Ovary (tissue), 9 donors: ENCODE measurements around the gene RBPJ. TPM values are rescaled to one million over a fixed set of nuclear protein-coding genes. Genes with fewer than 3 reads are reported as not detected.

ENCODE experiments used
- DNase-seq, 5 donors: peaks; one replicate each; pipeline ENCODE4 v3.0.0-alpha.2; 2019 to 2020
- H3K27ac ChIP-seq, 2 donors: fragments of 200-600 bp; one replicate each; pipeline versions ENCODE4 v1.5.1 to v1.8.0; 2019 to 2022
- H3K27me3 ChIP-seq: fragments of 200-600 bp; one replicate; pipeline ENCODE4 v1.8.0; 2022
- H3K36me3 ChIP-seq: fragments of 200-600 bp; sonication (generic); one replicate; pipeline ENCODE4 v1.5.1; 2019
- H3K4me1 ChIP-seq: one replicate; pipeline ENCODE4 v1.8.1; 2013; ENCODE audit warnings: mild to moderate bottlenecking, moderate library complexity; ENCODE audit not compliant: insufficient read depth
- H3K4me3 ChIP-seq: fragments of 200-600 bp; sonication (generic); one replicate; pipeline ENCODE4 v1.5.1; 2017
- H3K9me3 ChIP-seq, 2 donors: fragments of 200-600 bp in 1 of 2; sonication (generic) in 1 of 2; one replicate each; pipeline versions ENCODE4 v1.5.1 to v1.8.1; 2013 to 2019; ENCODE audit warnings: mild to moderate bottlenecking in 1 of 2, moderate library complexity in 1 of 2
- EP300 ChIP-seq: sonication (generic); formaldehyde crosslinking; IDR thresholded peaks from one replicate; pipeline ENCODE4 v1.6.1; 2017; ENCODE audit warnings: antibody characterized with exemption
- POLR2A ChIP-seq: fragments of 450-650 bp; IDR thresholded peaks from one replicate; pipeline ENCODE4 v1.6.1; 2017; ENCODE audit warnings: antibody characterized with exemption, mild to moderate bottlenecking, moderate library complexity
- WGBS, 3 donors: extraction: QIAGEN DNeasy Blood & Tissue Kit in 1 of 3; methylation state at CpG; one replicate each; pipeline versions ENCODE4 v1.1.5 to v1.1.7; 2013 to 2017; 5-methylcytosine and 5-hydroxymethylcytosine counted together
- intact Hi-C, 4 donors: fragments of 100-400 bp; cut with DNase I; formaldehyde crosslinking; loops; one replicate each; pipeline versions ENCODE4 v1.11.0 to v1.15.1; 2022 to 2023
- polyA plus RNA-seq, 2 donors: library from polyadenylated mRNA; stranded (reverse); fragments of 200-250 nt in 1 of 2; fragments of 350-450 nt in 1 of 2; fragmentation: Illumina TruSeq in 1 of 2; extraction: RNeasy Lipid Tissue Mini Kit (QIAGEN cat#74804) in 1 of 2; gene quantifications; one replicate each; pipeline ENCODE4 v1.2.3, GENCODE V29; 2013 to 2014
- total RNA-seq, 7 donors: library from RNA; depleted of rRNA in 2 of 7; stranded (reverse); fragments of >200 nt in 2 of 7; fragmentation: NEBNext Ultra II Directional in 3 of 7; extraction: Animal tissue kit (Norgen Biotek cat#: 25700) in 3 of 7; gene quantifications; one replicate each; pipeline versions ENCODE4 v1.1.0 to v1.2.4, GENCODE V29; 2016 to 2023
- TF ChIP-seq, protein P1 (sequence below), 3 donors: fragments of 450-650 bp in 2 of 3; fragments of 200-600 bp in 1 of 3; IDR thresholded peaks; one replicate each; pipeline versions ENCODE4 v1.5.1 to v1.8.0; 2016 to 2022; ENCODE audit warnings: antibody characterized with exemption in 3 of 3, mild to moderate bottlenecking in 1 of 3
- donor health status: DM: no; HTN: no; CAD: no; lungs with moderate emphysema.
- donor health status: DM: no; HTN: no; CAD: no.
- donor health status: Bipolar disorder and iron deficiency.
- donor health status: DM: yes; HTN: yes; CAD: no.
- donor health status: DM: no; HTN: no; CAD: no.
- donor health status: DM: yes; HTN: yes; CAD: no.

RBPJ gene
- total and polyA plus RNA-seq, 9 donors: 36.0 to 75.1 (median 62.7) TPM

DNA sequence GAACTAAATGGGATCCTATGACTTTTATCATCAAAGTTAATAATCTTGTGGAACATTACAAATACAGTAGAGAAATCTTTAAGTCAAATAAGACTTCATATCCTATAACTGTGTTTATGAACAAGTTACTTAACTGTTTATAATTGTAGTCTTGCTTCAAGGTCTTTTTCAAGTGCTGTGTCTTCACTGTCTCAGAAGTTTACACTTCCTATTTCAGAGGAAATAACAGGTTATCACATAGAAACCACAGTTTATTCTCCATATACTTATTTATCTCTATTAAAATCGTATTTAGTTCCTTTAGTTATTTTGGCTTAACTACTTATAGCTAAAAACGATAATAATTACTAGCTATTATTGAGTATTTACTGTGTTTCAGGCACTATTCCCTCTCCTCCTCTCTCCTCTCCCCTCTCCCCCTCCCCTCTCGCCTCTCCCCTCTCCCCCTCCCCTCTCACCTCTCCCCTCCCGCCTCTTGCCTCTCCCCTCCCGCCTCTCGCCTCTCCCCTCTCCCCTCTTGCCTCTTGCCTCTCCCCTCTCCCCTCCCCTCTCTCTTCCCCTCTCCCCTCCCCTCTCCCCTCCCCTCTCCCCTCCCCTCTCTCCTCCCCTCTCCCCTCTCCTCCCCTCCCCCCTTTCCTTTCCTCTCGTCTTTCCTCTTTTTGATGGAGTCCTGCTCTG is 63.7 kb downstream of the RBPJ start:
- Histone ChIP-seq H3K27ac (no peak overlapping the region), H3K4me1 (no peaks in the 10 kb centered on the region), H3K4me3 (no peak overlapping the region), H3K27me3 (no peaks in the 10 kb centered on the region), H3K36me3 (no peaks in the 10 kb centered on the region), H3K9me3 (no peaks in the 10 kb centered on the region)
- no peak for DNase-seq
- intact Hi-C loops: no loop called here
- 16 to 62% (median 33%) methylated on average over 5 to 7 of the region's 7 CpGs for WGBS, 3 donors
- TF ChIP-seq, protein P1, sequence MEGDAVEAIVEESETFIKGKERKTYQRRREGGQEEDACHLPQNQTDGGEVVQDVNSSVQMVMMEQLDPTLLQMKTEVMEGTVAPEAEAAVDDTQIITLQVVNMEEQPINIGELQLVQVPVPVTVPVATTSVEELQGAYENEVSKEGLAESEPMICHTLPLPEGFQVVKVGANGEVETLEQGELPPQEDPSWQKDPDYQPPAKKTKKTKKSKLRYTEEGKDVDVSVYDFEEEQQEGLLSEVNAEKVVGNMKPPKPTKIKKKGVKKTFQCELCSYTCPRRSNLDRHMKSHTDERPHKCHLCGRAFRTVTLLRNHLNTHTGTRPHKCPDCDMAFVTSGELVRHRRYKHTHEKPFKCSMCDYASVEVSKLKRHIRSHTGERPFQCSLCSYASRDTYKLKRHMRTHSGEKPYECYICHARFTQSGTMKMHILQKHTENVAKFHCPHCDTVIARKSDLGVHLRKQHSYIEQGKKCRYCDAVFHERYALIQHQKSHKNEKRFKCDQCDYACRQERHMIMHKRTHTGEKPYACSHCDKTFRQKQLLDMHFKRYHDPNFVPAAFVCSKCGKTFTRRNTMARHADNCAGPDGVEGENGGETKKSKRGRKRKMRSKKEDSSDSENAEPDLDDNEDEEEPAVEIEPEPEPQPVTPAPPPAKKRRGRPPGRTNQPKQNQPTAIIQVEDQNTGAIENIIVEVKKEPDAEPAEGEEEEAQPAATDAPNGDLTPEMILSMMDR (IDR thresholded peaks at IDR 0.05): no peak
- TF ChIP-seq EP300 (no peak), POLR2A (no peak)

- H3K36me3 ChIP-seq: no peaks in the 10 kb centered on the region
- intact Hi-C loops: no loop called here
- DNase-seq: no peak
Measured at GRCh38 chr4:26385690-26386089, 64.9 kb downstream of the RBPJ start.

DNA sequence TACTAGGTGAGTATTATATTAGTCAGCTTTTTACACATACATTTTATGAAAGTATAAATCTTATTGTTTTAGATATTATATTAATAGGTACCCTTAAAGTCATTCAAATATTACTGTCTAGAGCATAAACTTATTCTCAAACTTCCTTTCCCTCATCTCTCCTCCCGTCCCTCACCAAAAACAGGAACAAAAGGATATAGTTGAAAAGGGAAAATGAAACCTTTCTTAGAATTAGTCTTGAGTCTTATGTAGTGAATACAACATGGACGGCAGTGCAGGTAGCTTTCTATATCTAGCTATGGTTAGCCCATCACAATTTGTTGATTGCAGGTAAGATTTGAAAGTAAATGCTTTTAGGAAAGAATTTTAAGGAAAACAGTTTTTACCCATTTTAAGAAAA is 65.6 kb downstream of the RBPJ start:
- DNase-seq: no peak
- intact Hi-C loops: no loop called here
- Histone ChIP-seq H3K27ac (no peak overlapping the region), H3K4me1 (no peaks in the 10 kb centered on the region), H3K9me3 (no peaks in the 10 kb centered on the region), H3K4me3 (no peak overlapping the region), H3K27me3 (no peaks in the 10 kb centered on the region), H3K36me3 (no peaks in the 10 kb centered on the region)
- TF ChIP-seq EP300 (no peak), POLR2A (no peak)
- TF ChIP-seq, protein P1 (IDR thresholded peaks at IDR 0.05): no peak
- 93% methylated on average over 2 of the region's 2 CpGs for WGBS, 3 donors

More at GRCh38 chr4:26385690-26386089, 64.9 kb downstream of the RBPJ start:
- 85 to 87% (median 87%) methylated on average over 3 of the region's 3 CpGs for WGBS, 3 donors
- H3K27ac ChIP-seq: no peak overlapping the region
- H3K4me1 ChIP-seq: no peaks in the 10 kb centered on the region
- H3K9me3 ChIP-seq: no peaks in the 10 kb centered on the region
- no peak overlapping the region for H3K4me3 ChIP-seq
- TF ChIP-seq EP300 (no peak), POLR2A (no peak)
- TF ChIP-seq, protein P1 (IDR thresholded peaks at IDR 0.05): no peak
- H3K27me3 ChIP-seq: no peaks in the 10 kb centered on the region

DNA sequence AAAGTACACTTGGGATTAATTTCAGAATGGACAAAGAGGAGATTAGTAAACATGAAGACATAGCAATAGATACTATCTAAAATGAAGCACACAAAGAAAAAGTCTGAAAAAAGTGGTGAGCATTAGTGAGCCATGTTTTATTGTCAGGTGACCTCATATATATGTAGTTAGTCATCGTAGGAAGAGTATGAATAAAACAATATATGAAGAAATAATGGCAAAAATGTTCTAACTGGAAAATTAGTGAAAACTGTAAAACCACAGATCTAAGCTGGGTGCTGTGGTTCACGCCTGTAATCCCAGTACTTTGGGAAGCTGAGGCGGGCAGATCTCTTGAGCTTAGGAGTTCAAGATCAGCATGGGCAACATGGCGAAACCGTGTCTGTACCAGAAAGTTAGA is 67.9 kb downstream of the RBPJ start:
- no peak overlapping the region for H3K27ac ChIP-seq
- H3K36me3 ChIP-seq: no peaks in the 10 kb centered on the region
- WGBS, 3 donors: 98 to 99% (median 98%) methylated on average over 5 of the region's 5 CpGs

More for the DNA sequence above, 67.9 kb downstream of the RBPJ start:
- no peaks in the 10 kb centered on the region for H3K9me3 ChIP-seq
- no peak for DNase-seq
- intact Hi-C loops: no loop called here
- no peaks in the 10 kb centered on the region for H3K4me1 ChIP-seq
- no peak overlapping the region for H3K4me3 ChIP-seq
- TF ChIP-seq, protein P1 (IDR thresholded peaks at IDR 0.05): no peak
- TF ChIP-seq EP300: no peak
- no peak for TF ChIP-seq POLR2A
- no peaks in the 10 kb centered on the region for H3K27me3 ChIP-seq
